PC-9 (cell line): Measurements from ENCODE around the gene MTA1. TPM values are rescaled to one million over a fixed set of nuclear protein-coding genes. Genes with fewer than 3 reads are reported as not detected.

Experiments used
- BruUV-seq: library from RNA; stranded (reverse); fragments of 400-500 nt; replicated peaks from 2 replicates; lab custom pipeline; 2021; lab: Mats Ljungman, UMichigan
- CTCF ChIA-PET: fragments of 300-600 bp; sonication (Branson Sonifier 250); formaldehyde crosslinking; loops from one replicate; lab custom pipeline; 2022; ENCODE audit warnings: antibody characterized with exemption; lab: Charles Lee
- POLR2A ChIA-PET: fragments of 300-600 bp; sonication (Branson Sonifier 250); formaldehyde crosslinking; loops from one replicate; lab custom pipeline; 2022; ENCODE audit warnings: antibody characterized with exemption; ENCODE audit not compliant: unreplicated experiment; lab: Charles Lee
- DNase-seq, 2 experiments: peaks; one replicate each; pipeline versions ENCODE4 v3.0.0 to v3.0.0-alpha.2; 2015 to 2022; ENCODE audit warnings: mixed read lengths in 1 of 2
- H2AFZ ChIP-seq: fragments of 200-600 bp; sonication (generic); 2 replicates; pipeline ENCODE4 v1.8.1; 2017; ENCODE audit warnings: antibody characterized with exemption
- H3F3A ChIP-seq: fragments of 200-600 bp; sonication (generic); 2 replicates; pipeline ENCODE4 v1.8.1; 2017; ENCODE audit warnings: antibody characterized with exemption, mild to moderate bottlenecking, low read depth; ENCODE audit not compliant: insufficient read depth
- H3K27ac ChIP-seq: fragments of 200-600 bp; sonication (generic); 2 replicates; pipeline ENCODE4 v1.6.1; 2016; ENCODE audit warnings: mixed run types
- H3K27me3 ChIP-seq: fragments of 200-600 bp; sonication (generic); 2 replicates; pipeline ENCODE4 v1.6.1; 2016; ENCODE audit warnings: low read depth, mixed run types; ENCODE audit not compliant: insufficient read depth
- H3K36me3 ChIP-seq: fragments of 200-600 bp; sonication (generic); 2 replicates; pipeline ENCODE4 v1.6.1; 2016; ENCODE audit warnings: low read depth, mixed run types
- H3K4me1 ChIP-seq: fragments of 200-600 bp; sonication (generic); replicated peaks from 2 replicates; pipeline ENCODE4 v1.6.1; 2016; ENCODE audit warnings: mixed run types; ENCODE audit not compliant: insufficient read depth
- H3K4me2 ChIP-seq: fragments of 200-600 bp; sonication (generic); 2 replicates; pipeline ENCODE4 v1.6.1; 2017; ENCODE audit warnings: mixed run types
- H3K4me3 ChIP-seq: fragments of 200-600 bp; sonication (generic); 2 replicates; pipeline ENCODE4 v1.6.1; 2016; ENCODE audit warnings: mixed run types
- H3K79me2 ChIP-seq: fragments of 200-600 bp; sonication (generic); 2 replicates; pipeline ENCODE4 v1.6.1; 2017; ENCODE audit warnings: low read depth, mixed run types
- H3K9me2 ChIP-seq: fragments of 200-600 bp; sonication (generic); 2 replicates; pipeline ENCODE4 v1.8.1; 2017; ENCODE audit warnings: mild to moderate bottlenecking; ENCODE audit not compliant: insufficient read depth
- H3K9me3 ChIP-seq: fragments of 200-600 bp; sonication (generic); 2 replicates; pipeline ENCODE4 v1.8.1; 2016; ENCODE audit warnings: low read depth; ENCODE audit not compliant: insufficient read depth
- H4K20me1 ChIP-seq: fragments of 200-600 bp; sonication (generic); 2 replicates; pipeline ENCODE4 v1.8.1; 2017; ENCODE audit not compliant: insufficient read depth
- CTCF ChIP-seq: fragments of 200-600 bp; sonication (generic); conservative IDR thresholded peaks from 2 replicates; pipeline ENCODE4 v1.6.1; 2017; ENCODE audit warnings: mixed run types, antibody characterized with exemption, mild to moderate bottlenecking, moderate library complexity
- EZH2 ChIP-seq: fragments of 200-600 bp; sonication (generic); IDR thresholded peaks from 2 replicates; pipeline ENCODE4 v1.8.0; 2017; ENCODE audit warnings: antibody characterized with exemption, low read depth
- intact Hi-C: fragments of 100-400 bp; cut with micrococcal nuclease; formaldehyde crosslinking; loops from one replicate; pipeline ENCODE4 v1.10.0; 2022; ENCODE audit not compliant: unreplicated experiment
- total RNA-seq: library from RNA; stranded (reverse); gene quantifications from 2 replicates; pipeline ENCODE4 v1.2.3, GENCODE V29; 2021

The MTA1 gene
- total RNA-seq, 1 experiment from 2014 or later, result 124 TPM

- Histone ChIP-seq H3K36me3 (peaks cover 5% of the 10 kb centered on the region; the same call in 1 of the 2 replicates), H3K9me2 (no peaks in the 10 kb centered on the region), H3K79me2 (peaks cover 58% of the 10 kb centered on the region), H2AFZ (no peak overlapping the region), H3K4me3 (no peak overlapping the region), H3K4me1 (no peaks in the 10 kb centered on the region), H4K20me1 (peaks cover 64% of the 10 kb centered on the region), H3K27me3 (no peaks in the 10 kb centered on the region), H3K9me3 (no peaks in the 10 kb centered on the region), H3K4me2 (no peak overlapping the region), H3F3A (peaks cover 8% of the 10 kb centered on the region; the same call in 1 of the 2 replicates), H3K27ac (no peak overlapping the region)
- DNase-seq, result no peak
- intact Hi-C loops, result no loop called here
- TF ChIP-seq CTCF, result no peak
- TF ChIP-seq EZH2, result no peak
- POLR2A ChIA-PET, result no interaction called here
- CTCF ChIA-PET, result no interaction called here
- BruUV-seq, result no TSS peak
Measured at GRCh38 chr14:105436891-105437722, 17.5 kb downstream of the MTA1 start.

- no peaks in the 10 kb centered on the region for H3K4me1 ChIP-seq
- intact Hi-C loops, result no loop called here
- H2AFZ ChIP-seq, result no peak overlapping the region
- no peak overlapping the region for H3K4me3 ChIP-seq
- no peak for DNase-seq
- H3K36me3 ChIP-seq, result no peaks in the 10 kb centered on the region
- peaks cover 60% of the 10 kb centered on the region for H4K20me1 ChIP-seq
- H3K4me2 ChIP-seq, result no peak overlapping the region
- H3K79me2 ChIP-seq, result peaks cover 51% of the 10 kb centered on the region
- H3K27me3 ChIP-seq, result no peaks in the 10 kb centered on the region
- H3K9me2 ChIP-seq, result no peaks in the 10 kb centered on the region
- 0 out of 2 replicates have a peak, but pooled peaks cover 3% of the 10 kb centered on the region for H3F3A ChIP-seq
- TF ChIP-seq EZH2 (no peak), CTCF (no peak)
- ChIA-PET CTCF (no interaction called here), POLR2A (no interaction called here)
- no peaks in the 10 kb centered on the region for H3K9me3 ChIP-seq
- no peak overlapping the region for H3K27ac ChIP-seq
- BruUV-seq, result no TSS peak
Measured at GRCh38 chr14:105437723-105438500, 18.3 kb downstream of the MTA1 start.

DNA sequence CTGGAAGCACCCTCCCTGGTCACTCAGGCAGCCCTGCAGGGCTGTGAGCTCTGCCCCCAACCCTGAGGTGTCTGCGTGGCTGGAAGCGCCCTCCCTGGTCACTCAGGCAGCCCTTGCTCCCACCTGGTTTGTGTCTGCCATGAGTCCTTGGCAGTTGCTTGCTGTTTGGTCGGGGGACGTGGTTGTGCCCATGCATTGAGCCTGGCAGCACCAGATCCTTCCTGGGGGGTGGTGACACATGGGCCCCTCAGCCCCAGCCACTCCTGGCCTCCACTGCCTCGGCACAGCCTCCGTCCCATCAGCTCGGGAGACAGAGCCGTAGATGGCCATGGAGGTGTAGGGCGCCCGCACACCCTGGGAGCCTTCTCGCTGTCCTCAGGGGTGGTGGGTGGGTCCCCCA is 19.6 kb downstream of the MTA1 start:
- POLR2A ChIA-PET, result no interaction called here
- H3K27me3 ChIP-seq, result no peaks in the 10 kb centered on the region
- BruUV-seq, result no TSS peak
- H3K9me2 ChIP-seq, result no peaks in the 10 kb centered on the region
- H3K4me3 ChIP-seq, result no peak overlapping the region
- peaks cover 50% of the 10 kb centered on the region for H4K20me1 ChIP-seq
- no peak overlapping the region for H3K4me2 ChIP-seq
- H3K36me3 ChIP-seq, result no peaks in the 10 kb centered on the region
- no peak overlapping the region for H2AFZ ChIP-seq
- CTCF ChIA-PET, result no interaction called here
- intact Hi-C loops, result no loop called here
- no peak overlapping the region for H3K27ac ChIP-seq
- H3K79me2 ChIP-seq, result peaks cover 38% of the 10 kb centered on the region
- no peaks in the 10 kb centered on the region for H3K9me3 ChIP-seq
- TF ChIP-seq EZH2 (no peak), CTCF (no peak)
- H3F3A ChIP-seq, result 0 out of 2 replicates have a peak, but pooled peaks cover 3% of the 10 kb centered on the region
- no peak for DNase-seq
- H3K4me1 ChIP-seq, result no peaks in the 10 kb centered on the region
